HUES6 (cell line): ENCODE data around the gene SEC23B.

ENCODE experiments used
- H3K27ac ChIP-seq: 2 replicates; pipeline ENCODE4 v1.7.0; 2013; ENCODE audit warnings: low read depth, mild to moderate bottlenecking, low read length, inconsistent platforms
- H3K27me3 ChIP-seq: 2 replicates; pipeline ENCODE4 v1.6.1; 2013; ENCODE audit warnings: low read length; ENCODE audit not compliant: control insufficient read depth, insufficient read depth
- H3K36me3 ChIP-seq: 2 replicates; pipeline ENCODE4 v1.6.1; 2013; ENCODE audit warnings: low read length; ENCODE audit not compliant: control insufficient read depth, insufficient read depth
- H3K4me1 ChIP-seq: 2 replicates; pipeline ENCODE4 v1.6.1; 2013; ENCODE audit warnings: low read length; ENCODE audit not compliant: control insufficient read depth, insufficient read depth
- H3K4me3 ChIP-seq: 2 replicates; pipeline ENCODE4 v1.5.1; 2013; ENCODE audit warnings: low read depth, low read length
- H3K9ac ChIP-seq: one replicate; pipeline ENCODE4 v1.6.1; 2013; ENCODE audit warnings: mild to moderate bottlenecking, low read length
- H3K9me3 ChIP-seq: 2 replicates; pipeline ENCODE4 v1.6.1; 2013; ENCODE audit warnings: low read depth, low read length; ENCODE audit not compliant: control insufficient read depth, insufficient read depth

Gene SEC23B

DNA sequence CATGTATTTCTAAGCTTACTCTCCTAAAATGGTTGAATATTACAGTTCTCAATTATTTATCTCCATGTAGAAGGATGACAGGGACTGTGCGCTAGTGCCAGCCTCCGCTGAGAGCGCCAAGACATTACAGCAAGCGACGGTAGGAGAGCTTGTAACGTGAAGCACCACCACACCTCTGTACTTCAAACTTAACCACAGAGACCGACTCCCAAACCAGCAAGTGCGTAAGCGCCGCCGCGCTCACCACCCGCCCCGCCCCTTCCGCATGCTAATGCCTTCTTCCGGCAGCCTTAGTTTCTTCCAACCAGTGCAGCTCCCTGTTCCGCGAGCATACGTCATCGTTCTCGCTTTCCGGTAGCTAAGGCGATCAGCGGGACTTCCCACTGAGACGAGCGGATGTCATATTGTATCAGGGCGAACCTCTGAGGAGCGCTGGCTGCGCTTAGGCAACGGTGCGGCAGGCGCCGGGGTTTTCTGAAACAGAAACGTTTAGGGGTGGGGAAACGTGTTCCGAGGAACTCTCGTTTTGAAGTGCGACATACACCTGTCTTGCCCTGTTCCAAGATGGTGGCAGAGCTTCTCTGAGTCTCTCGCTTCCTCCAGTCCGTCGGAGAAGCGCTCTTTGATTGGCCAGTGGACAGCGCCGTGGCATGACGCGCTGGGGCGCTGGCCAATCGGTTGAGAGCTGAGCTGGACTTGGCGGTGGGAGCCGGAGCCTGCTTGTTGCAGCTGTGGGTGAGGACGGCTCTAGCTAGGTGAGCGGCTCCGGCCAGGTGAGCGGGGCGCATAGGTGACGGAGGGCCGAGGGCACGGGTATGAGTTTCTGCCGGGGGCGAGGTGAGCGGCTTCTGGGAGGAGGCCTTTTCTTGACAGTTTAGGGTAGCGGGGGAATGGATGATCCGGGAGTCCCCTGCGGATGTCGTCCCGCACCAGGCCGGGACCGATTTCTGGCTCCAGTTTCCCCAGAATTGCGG lies at the start of gene SEC23B:
TSS of gene SEC23B (plus strand) at position 723 of the 974 bp plus-strand sequence. CDS start 2,896 bp downstream, outside the sequence.
- Histone ChIP-seq H3K4me3 (peak within 1 kb of the TSS; percentile 93), H3K9ac (peak within 1 kb of the TSS; percentile 92), H3K4me1 (no peaks in the 10 kb centered on the region), H3K27me3 (no peaks in the 10 kb centered on the region), H3K36me3 (peaks cover 27% of the 10 kb centered on the region), H3K9me3 (no peaks in the 10 kb centered on the region), H3K27ac (peak within 1 kb of the TSS; percentile 94)

DNA sequence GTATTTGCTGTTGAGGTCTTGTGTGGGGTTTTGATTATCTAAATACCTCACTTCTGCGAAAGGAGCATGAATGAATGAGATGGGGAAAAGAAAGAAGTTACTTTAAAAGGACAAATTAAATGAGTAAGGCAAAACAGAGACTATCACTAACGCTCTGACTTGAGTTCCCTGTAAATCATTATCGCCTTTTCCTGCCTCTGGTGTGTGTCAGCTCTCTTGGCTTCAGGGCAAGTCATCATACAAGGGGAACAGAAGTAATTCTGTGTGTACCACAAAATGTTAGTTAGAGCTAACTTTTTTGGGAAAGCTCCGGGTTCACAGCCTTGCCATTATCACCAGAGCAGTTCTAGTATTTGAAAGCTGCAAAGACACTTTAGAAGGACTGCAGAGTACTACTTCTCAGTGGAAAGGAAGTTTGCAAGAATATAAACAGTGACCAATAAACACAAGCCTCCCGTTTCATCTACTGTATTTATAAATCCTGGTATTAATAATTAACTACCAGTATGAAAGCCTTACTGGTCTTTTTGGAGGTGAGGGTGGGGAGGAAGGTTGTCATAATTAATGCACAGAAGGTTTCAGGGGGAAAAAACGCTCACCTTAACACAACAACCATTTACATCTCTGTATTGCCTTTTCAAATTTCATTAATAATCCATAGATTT lies 42.1 kb upstream of the SEC23B start:
- Histone ChIP-seq H3K4me1 (0 out of 2 replicates have a peak, but pooled peaks cover 3% of the 10 kb centered on the region), H3K27me3 (no peaks in the 10 kb centered on the region), H3K27ac (no peak overlapping the region), H3K9ac (no peak overlapping the region), H3K4me3 (peak overlapping the region; percentile 94; the same call in 1 of the 2 replicates), H3K36me3 (peaks cover 15% of the 10 kb centered on the region), H3K9me3 (no peaks in the 10 kb centered on the region)

DNA sequence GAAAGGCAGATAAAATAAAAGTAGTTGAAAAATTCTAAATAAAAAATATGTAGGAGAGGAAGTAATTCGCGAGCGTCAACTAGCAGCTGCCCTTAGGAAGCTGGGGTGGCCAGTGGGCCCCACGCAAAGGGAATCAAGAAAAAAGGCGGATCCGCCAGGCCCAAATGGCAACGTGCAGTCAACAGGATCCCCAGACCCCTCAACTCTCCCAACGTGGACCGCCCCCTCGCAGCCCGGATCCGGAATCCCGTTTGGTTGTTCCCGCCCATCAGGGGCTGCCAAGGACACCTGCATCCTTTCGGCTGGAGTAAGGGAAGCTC lies 41.2 kb upstream of the SEC23B start:
- H3K9me3 ChIP-seq, result no peaks in the 10 kb centered on the region
- H3K36me3 ChIP-seq, result peaks cover 23% of the 10 kb centered on the region
- H3K4me3 ChIP-seq, result peak overlapping the region; percentile 94
- H3K4me1 ChIP-seq, result 0 out of 2 replicates have a peak, but pooled peaks cover 3% of the 10 kb centered on the region
- peak overlapping the region; percentile 97 for H3K9ac ChIP-seq
- no peak overlapping the region for H3K27ac ChIP-seq
- no peaks in the 10 kb centered on the region for H3K27me3 ChIP-seq

DNA sequence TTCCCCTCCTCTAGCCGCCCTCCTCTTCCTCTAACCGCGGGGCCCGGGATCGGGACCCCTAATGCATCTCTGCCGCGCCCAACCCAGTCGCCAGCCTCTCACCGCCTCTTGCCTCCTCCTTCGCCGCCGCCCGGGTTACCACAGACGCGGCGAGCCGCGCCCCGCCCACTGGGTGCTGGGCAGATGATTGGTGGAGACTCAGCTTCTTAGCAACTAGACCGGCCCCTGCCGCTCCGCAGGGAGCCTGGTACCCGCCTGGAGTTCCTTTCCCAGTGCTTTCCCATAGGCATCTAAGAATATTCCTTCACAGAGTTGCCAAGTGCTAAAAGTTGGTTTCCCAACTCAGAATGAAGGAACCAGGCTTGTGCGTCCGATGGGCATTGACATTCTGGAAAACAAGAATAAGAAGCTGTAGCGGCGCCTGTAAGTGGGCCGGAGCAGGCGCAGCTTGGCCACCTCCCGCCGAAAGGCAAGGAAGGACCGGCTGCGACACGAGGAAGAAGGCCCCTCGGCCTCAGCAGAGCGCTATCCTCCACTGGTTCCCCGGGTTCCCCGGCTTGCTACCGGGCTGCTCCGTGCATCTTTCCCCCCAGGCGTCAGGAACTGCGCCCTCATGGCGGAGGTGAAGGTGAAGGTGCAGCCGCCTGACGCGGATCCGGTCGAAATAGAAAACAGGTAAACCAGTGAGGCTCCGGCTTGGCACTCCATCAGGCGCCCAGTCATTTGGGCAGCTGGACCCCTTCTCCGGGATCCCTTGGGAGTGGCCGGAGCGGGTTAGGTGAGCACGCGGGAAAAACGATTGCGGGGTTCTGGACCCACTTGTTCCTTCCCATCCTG lies 40.6 kb upstream of the SEC23B start, which contains the start of the genes DZANK1 and POLR3F:
TSS of gene DZANK1 (minus strand) at position 137 of the 837 bp plus-strand sequence. CDS start 1,672 bp downstream, outside the sequence.
TSS of gene POLR3F (plus strand) at position 497 of the 837 bp plus-strand sequence. CDS start at position 614, 117 bp downstream.
- H3K4me3 ChIP-seq, result peak within 1 kb of the TSS; percentile 94
- no peaks in the 10 kb centered on the region for H3K9me3 ChIP-seq
- H3K27ac ChIP-seq, result peak within 1 kb of the TSS; percentile 94
- H3K27me3 ChIP-seq, result no peaks in the 10 kb centered on the region
- 0 out of 2 replicates have a peak, but pooled peaks cover 3% of the 10 kb centered on the region for H3K4me1 ChIP-seq
- peak within 1 kb of the TSS; percentile 97 for H3K9ac ChIP-seq
- peaks cover 23% of the 10 kb centered on the region for H3K36me3 ChIP-seq

DNA sequence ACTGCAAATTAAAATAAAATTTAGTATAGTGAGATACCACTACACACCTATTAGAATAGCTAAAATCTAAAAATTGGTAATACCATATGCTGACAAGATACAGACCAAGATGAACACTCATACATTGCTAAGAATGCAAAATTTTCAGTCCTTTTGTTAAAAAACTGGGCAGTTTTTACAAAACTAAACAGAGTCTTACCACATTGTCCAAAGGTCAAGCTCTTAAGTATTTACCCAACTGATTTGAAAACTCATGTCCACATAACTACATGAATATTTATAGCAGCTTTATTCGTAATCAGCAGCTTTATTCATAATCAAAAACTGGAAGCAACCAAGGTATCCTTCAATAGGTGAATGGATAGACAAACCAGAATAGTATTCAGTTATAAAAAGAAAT lies 30.5 kb upstream of the SEC23B start:
- Histone ChIP-seq H3K36me3 (peaks cover 85% of the 10 kb centered on the region), H3K9ac (no peak overlapping the region), H3K9me3 (no peaks in the 10 kb centered on the region)

DNA sequence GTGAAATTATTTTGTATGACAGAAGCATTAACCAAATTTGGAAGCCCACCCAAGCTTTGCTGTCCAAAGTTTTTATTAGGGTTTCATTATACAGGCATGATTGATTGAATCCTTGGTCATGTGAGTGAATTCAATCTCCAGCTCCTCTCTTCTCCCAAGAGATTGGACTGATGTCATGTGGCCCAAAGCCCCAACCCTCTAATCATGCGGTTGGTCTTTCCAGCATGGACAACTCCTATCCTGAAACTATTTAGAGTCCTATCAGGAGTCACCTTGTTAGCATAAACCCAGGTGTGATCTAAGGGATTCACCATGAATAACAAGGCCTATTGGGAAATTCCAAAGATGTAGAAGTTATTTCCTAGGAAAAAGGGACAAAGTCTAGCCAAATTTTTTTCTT lies 29.9 kb upstream of the SEC23B start:
- Histone ChIP-seq H3K9ac (no peak overlapping the region), H3K9me3 (no peaks in the 10 kb centered on the region), H3K4me3 (no peak overlapping the region), H3K27ac (no peak overlapping the region), H3K4me1 (no peaks in the 10 kb centered on the region), H3K36me3 (peaks cover 90% of the 10 kb centered on the region), H3K27me3 (no peaks in the 10 kb centered on the region)

More for the DNA sequence above, 30.5 kb upstream of the SEC23B start:
- Histone ChIP-seq H3K4me3 (no peak overlapping the region), H3K27ac (no peak overlapping the region), H3K27me3 (no peaks in the 10 kb centered on the region), H3K4me1 (no peaks in the 10 kb centered on the region)

DNA sequence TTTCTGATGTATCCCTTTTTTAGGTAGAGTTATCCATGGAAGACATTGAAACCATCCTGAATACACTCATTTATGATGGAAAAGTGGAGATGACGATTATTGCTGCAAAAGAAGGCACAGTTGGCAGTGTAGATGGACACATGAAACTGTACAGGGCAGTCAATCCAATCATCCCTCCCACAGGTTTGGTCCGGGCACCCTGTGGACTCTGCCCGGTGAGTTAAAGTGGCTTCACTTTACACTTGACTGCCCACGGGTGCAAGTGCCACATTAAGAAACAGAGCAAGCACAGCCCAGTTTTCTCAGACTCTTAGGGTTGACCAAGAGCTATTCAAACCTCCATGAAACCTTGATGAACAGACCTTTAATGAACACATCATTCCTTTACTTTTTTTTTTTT lies 26.1 kb upstream of the SEC23B start:
- no peaks in the 10 kb centered on the region for H3K4me1 ChIP-seq
- no peaks in the 10 kb centered on the region for H3K27me3 ChIP-seq
- H3K9me3 ChIP-seq, result no peaks in the 10 kb centered on the region
- no peak overlapping the region for H3K9ac ChIP-seq
- peaks cover 79% of the 10 kb centered on the region for H3K36me3 ChIP-seq
- no peak overlapping the region for H3K4me3 ChIP-seq
- no peak overlapping the region for H3K27ac ChIP-seq

DNA sequence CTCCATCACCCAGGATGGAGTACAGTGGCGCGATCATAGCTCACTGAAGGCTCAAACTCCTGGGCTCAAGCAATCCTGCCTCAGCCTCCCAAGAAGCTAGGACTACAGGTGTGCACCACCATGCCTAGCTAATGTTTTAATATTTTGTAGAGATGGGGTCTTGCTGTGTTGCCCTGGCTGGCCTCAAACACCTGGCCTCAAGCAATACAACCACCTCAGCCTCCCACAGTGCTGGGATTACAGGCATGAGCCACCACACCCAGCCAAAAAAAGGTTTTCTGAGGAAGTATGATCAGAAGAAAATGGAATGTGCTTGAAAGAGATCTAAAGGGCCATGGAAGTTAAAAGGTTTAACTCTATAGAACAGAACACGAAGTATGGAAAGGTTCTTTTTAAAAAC lies 19.4 kb upstream of the SEC23B start:
- Histone ChIP-seq H3K36me3 (peaks cover 65% of the 10 kb centered on the region), H3K27me3 (no peaks in the 10 kb centered on the region), H3K4me3 (no peak overlapping the region), H3K9me3 (no peaks in the 10 kb centered on the region), H3K27ac (no peak overlapping the region), H3K4me1 (no peaks in the 10 kb centered on the region), H3K9ac (no peak overlapping the region)

DNA sequence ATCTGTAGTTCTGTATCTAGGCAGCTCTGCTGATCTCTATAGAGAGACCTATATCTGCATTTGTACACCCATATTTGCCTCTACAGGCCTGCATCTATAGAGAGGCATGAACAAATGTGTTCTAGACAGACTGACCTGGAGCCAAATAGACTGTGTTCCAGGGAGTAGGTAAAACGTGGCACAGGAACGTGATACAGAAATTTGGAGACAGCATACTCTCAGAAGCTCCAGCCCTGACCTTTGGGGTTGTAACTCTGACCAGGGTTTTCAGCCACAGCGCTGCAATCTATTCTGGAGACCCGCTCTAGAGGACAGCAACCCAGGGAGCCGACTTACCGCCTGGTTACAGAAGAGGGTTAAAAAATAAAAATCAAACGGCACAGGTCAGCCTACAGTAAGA lies 11.7 kb upstream of the SEC23B start:
- no peak overlapping the region for H3K9ac ChIP-seq
- peak overlapping the region; percentile 76 for H3K4me3 ChIP-seq
- peaks cover 5% of the 10 kb centered on the region; the same call in 1 of the 2 replicates for H3K4me1 ChIP-seq
- H3K27ac ChIP-seq, result no peak overlapping the region
- H3K27me3 ChIP-seq, result no peaks in the 10 kb centered on the region
- H3K9me3 ChIP-seq, result no peaks in the 10 kb centered on the region
- peaks cover 19% of the 10 kb centered on the region for H3K36me3 ChIP-seq

DNA sequence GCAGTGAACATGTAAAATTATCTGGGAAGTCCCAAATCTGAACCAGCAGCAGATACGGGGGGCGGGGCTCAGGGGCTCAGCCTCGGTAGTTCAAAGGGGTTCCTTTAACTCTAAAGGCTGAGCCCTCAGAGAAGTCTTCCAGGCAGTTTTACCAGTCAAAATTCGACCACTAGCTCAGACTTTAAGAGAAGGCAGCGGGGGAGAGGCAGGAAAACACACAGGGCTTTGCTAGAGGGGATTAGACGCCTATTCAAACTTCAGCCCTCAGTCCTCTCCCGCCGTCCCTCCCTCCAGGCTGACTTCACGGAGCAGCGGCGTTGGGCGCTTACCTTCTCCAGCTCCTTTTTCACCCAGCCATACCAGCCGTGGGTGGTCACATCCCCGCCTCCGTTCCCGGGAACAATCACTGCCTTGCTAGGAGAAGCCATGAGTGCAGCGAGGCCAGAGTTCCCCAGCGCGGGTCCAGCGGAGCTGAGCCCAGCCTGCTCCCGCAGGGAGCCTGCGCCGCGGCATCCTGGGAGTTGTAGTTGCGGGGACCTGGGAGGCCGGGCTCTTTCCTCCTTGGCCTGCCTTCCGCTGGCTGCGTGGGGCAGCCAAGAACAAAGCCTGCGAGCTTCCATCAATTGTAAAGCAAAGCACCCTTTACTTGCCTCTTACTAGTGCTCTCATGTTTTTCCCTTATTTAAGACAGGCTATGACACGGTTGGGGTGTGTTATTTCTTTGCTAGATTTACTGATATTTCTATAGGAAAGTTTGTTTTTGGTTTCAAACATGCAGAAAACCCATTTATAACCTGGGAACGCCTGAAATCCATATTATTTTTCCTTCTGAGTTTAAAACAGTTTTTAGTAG lies 10.8 kb upstream of the SEC23B start, which contains the start of gene RBBP9:
TSS of gene RBBP9 (minus strand) at position 486 of the 853 bp plus-strand sequence. CDS start at position 428, 58 bp downstream.
- Histone ChIP-seq H3K4me3 (peak within 1 kb of the TSS; percentile 76), H3K36me3 (peaks cover 13% of the 10 kb centered on the region), H3K27me3 (no peaks in the 10 kb centered on the region), H3K9ac (peak within 1 kb of the TSS; percentile 68), H3K4me1 (peaks cover 5% of the 10 kb centered on the region; the same call in 1 of the 2 replicates), H3K27ac (no peak within 1 kb of the TSS), H3K9me3 (no peaks in the 10 kb centered on the region)
